Ectodermal cell (in vitro differentiated cells): Measurements from ENCODE around the gene PRICKLE1.

Source experiments
- H3K27ac ChIP-seq: 2 replicates; pipeline ENCODE4 v1.7.0; 2013; ENCODE audit warnings: mild to moderate bottlenecking, low read depth, low read length; ENCODE audit not compliant: insufficient read depth, poor library complexity, severe bottlenecking
- H3K27me3 ChIP-seq: 2 replicates; pipeline ENCODE4 v1.7.0; 2013; ENCODE audit warnings: mild to moderate bottlenecking, low read length; ENCODE audit not compliant: insufficient read depth, control insufficient read depth, poor library complexity, severe bottlenecking
- H3K36me3 ChIP-seq: one replicate; pipeline ENCODE4 v1.7.0; 2013; ENCODE audit warnings: low read length; ENCODE audit not compliant: control insufficient read depth, insufficient read depth
- H3K4me1 ChIP-seq: one replicate; pipeline ENCODE4 v1.7.0; 2013; ENCODE audit warnings: low read length; ENCODE audit not compliant: control insufficient read depth, insufficient read depth
- H3K4me3 ChIP-seq: 2 replicates; pipeline ENCODE4 v1.7.0; 2013; ENCODE audit warnings: low read depth, low read length, control low read depth; ENCODE audit not compliant: insufficient read depth
- H3K9me3 ChIP-seq: 2 replicates; pipeline ENCODE4 v1.7.0; 2013; ENCODE audit warnings: mild to moderate bottlenecking, low read length, moderate library complexity; ENCODE audit not compliant: control insufficient read depth
- WGBS, 2 experiments: methylation state at CpG; one replicate each; pipeline ENCODE4 v1.1.7; 2013; ENCODE audit warnings: missing lambda C conversion rate in 2 of 2; 5-methylcytosine and 5-hydroxymethylcytosine counted together

PRICKLE1 gene

GRCh38 chr12:42615006-42615405, 25.5 kb upstream of the PRICKLE1 start:
- Histone ChIP-seq H3K9me3 (peaks cover 3% of the 10 kb centered on the region), H3K36me3 (no peaks in the 10 kb centered on the region), H3K4me1 (no peaks in the 10 kb centered on the region), H3K27me3 (no peaks in the 10 kb centered on the region), H3K27ac (no peak overlapping the region), H3K4me3 (no peak overlapping the region)
- WGBS, 2 experiments = 94 to 99% methylated on average over 2 to 3 of the region's 3 CpGs

GRCh38 chr12:42612231-42612613, 22.7 kb upstream of the PRICKLE1 start:
- Histone ChIP-seq H3K4me1 (no peaks in the 10 kb centered on the region), H3K27ac (no peak overlapping the region), H3K4me3 (no peak overlapping the region), H3K9me3 (no peaks in the 10 kb centered on the region), H3K27me3 (no peaks in the 10 kb centered on the region), H3K36me3 (no peaks in the 10 kb centered on the region)

- Histone ChIP-seq H3K27ac (no peak overlapping the region), H3K36me3 (no peaks in the 10 kb centered on the region), H3K4me3 (no peak overlapping the region), H3K4me1 (no peaks in the 10 kb centered on the region), H3K9me3 (no peaks in the 10 kb centered on the region), H3K27me3 (no peaks in the 10 kb centered on the region)
- 90 to 92% methylated on average over 3 to 4 of the region's 4 CpGs for WGBS, 2 experiments
Measured at GRCh38 chr12:42611571-42612230, 22.2 kb upstream of the PRICKLE1 start.

- Histone ChIP-seq H3K27me3 (no peaks in the 10 kb centered on the region), H3K4me3 (no peak overlapping the region), H3K27ac (no peak overlapping the region), H3K9me3 (no peaks in the 10 kb centered on the region), H3K4me1 (no peaks in the 10 kb centered on the region), H3K36me3 (no peaks in the 10 kb centered on the region)
- WGBS, 2 experiments = 91 to 95% methylated on average over 8 of the region's 8 CpGs
Measured at GRCh38 chr12:42609605-42610004, 20.1 kb upstream of the PRICKLE1 start.

- WGBS, 2 experiments = 79 to 84% methylated on average over 10 to 11 of the region's 11 CpGs
- H3K36me3 ChIP-seq = no peaks in the 10 kb centered on the region
- H3K9me3 ChIP-seq = no peaks in the 10 kb centered on the region
- no peak overlapping the region for H3K4me3 ChIP-seq
- H3K27me3 ChIP-seq = no peaks in the 10 kb centered on the region
- no peak overlapping the region for H3K27ac ChIP-seq
- H3K4me1 ChIP-seq = peaks cover 6% of the 10 kb centered on the region
Measured at GRCh38 chr12:42608196-42608825, 18.8 kb upstream of the PRICKLE1 start.

GRCh38 chr12:42607584-42608058, 18.1 kb upstream of the PRICKLE1 start:
- no peak overlapping the region for H3K4me3 ChIP-seq
- WGBS, 2 experiments = 86% methylated on average over 5 of the region's 5 CpGs

GRCh38 chr12:42606471-42606870, 16.9 kb upstream of the PRICKLE1 start:
- H3K9me3 ChIP-seq = no peaks in the 10 kb centered on the region
- no peaks in the 10 kb centered on the region for H3K36me3 ChIP-seq
- no peaks in the 10 kb centered on the region for H3K27me3 ChIP-seq
- no peak overlapping the region for H3K4me3 ChIP-seq
- peaks cover 13% of the 10 kb centered on the region for H3K4me1 ChIP-seq
- WGBS, 2 experiments = 97 to 100% methylated on average over 1 of the region's 1 CpG
- no peak overlapping the region for H3K27ac ChIP-seq

More at GRCh38 chr12:42607584-42608058, 18.1 kb upstream of the PRICKLE1 start:
- Histone ChIP-seq H3K27ac (no peak overlapping the region), H3K27me3 (no peaks in the 10 kb centered on the region), H3K4me1 (peaks cover 12% of the 10 kb centered on the region), H3K9me3 (no peaks in the 10 kb centered on the region), H3K36me3 (no peaks in the 10 kb centered on the region)

- Histone ChIP-seq H3K27me3 (no peaks in the 10 kb centered on the region), H3K9me3 (no peaks in the 10 kb centered on the region), H3K27ac (no peak overlapping the region), H3K36me3 (no peaks in the 10 kb centered on the region), H3K4me3 (no peak overlapping the region), H3K4me1 (peaks cover 13% of the 10 kb centered on the region)
Measured at GRCh38 chr12:42605685-42606084, 16.1 kb upstream of the PRICKLE1 start.

GRCh38 chr12:42603246-42603990, 13.9 kb upstream of the PRICKLE1 start:
- no peak overlapping the region for H3K27ac ChIP-seq
- no peaks in the 10 kb centered on the region for H3K9me3 ChIP-seq
- peaks cover 13% of the 10 kb centered on the region for H3K4me1 ChIP-seq
- no peak overlapping the region for H3K4me3 ChIP-seq
- 19 to 20% methylated on average over 6 of the region's 6 CpGs for WGBS, 2 experiments
- no peaks in the 10 kb centered on the region for H3K36me3 ChIP-seq
- no peaks in the 10 kb centered on the region for H3K27me3 ChIP-seq

GRCh38 chr12:42593874-42594273, 4.3 kb upstream of the PRICKLE1 start:
- H3K36me3 ChIP-seq = no peaks in the 10 kb centered on the region
- WGBS, 2 experiments = 86 to 90% methylated on average over 2 of the region's 2 CpGs
- H3K27me3 ChIP-seq = peaks cover 29% of the 10 kb centered on the region

More at GRCh38 chr12:42593874-42594273, 4.3 kb upstream of the PRICKLE1 start:
- no peaks in the 10 kb centered on the region for H3K4me1 ChIP-seq
- no peak overlapping the region for H3K27ac ChIP-seq
- no peak overlapping the region for H3K4me3 ChIP-seq
- no peaks in the 10 kb centered on the region for H3K9me3 ChIP-seq
